Measurements from ENCODE around the gene ECEL1.
"Not testable (repeated sequence)": the region's sequence is repeated elsewhere in the genome, so short reads cannot be mapped to it uniquely, and the experiment has no call there.

ECEL1 gene

GRCh38 chr2:232444409-232445148 lies 43.1 kb downstream of the ECEL1 start:
- DNase-seq (ENCODE audit: insufficient read length, low spot score) = no peak
- TF ChIP-seq, protein P1, sequence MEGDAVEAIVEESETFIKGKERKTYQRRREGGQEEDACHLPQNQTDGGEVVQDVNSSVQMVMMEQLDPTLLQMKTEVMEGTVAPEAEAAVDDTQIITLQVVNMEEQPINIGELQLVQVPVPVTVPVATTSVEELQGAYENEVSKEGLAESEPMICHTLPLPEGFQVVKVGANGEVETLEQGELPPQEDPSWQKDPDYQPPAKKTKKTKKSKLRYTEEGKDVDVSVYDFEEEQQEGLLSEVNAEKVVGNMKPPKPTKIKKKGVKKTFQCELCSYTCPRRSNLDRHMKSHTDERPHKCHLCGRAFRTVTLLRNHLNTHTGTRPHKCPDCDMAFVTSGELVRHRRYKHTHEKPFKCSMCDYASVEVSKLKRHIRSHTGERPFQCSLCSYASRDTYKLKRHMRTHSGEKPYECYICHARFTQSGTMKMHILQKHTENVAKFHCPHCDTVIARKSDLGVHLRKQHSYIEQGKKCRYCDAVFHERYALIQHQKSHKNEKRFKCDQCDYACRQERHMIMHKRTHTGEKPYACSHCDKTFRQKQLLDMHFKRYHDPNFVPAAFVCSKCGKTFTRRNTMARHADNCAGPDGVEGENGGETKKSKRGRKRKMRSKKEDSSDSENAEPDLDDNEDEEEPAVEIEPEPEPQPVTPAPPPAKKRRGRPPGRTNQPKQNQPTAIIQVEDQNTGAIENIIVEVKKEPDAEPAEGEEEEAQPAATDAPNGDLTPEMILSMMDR (IDR thresholded peaks at IDR 0.05; ENCODE audit: insufficient read depth, missing control alignments) = peak; percentile 48
- FAIRE-seq = no peak

- not testable (repeated sequence) for DNase-seq (ENCODE audit: insufficient read length, low spot score); FAIRE-seq
Observed at GRCh38 chr2:232443669-232444408, 43.8 kb downstream of the ECEL1 start.

GRCh38 chr2:232443047-232443446 lies 44.6 kb downstream of the ECEL1 start:
- not testable (repeated sequence) for FAIRE-seq

GRCh38 chr2:232442431-232442830 lies 45.2 kb downstream of the ECEL1 start:
- DNase-seq (ENCODE audit: insufficient read length, low spot score); FAIRE-seq: not testable (repeated sequence)

More at GRCh38 chr2:232443047-232443446, 44.6 kb downstream of the ECEL1 start:
- not testable (repeated sequence) for DNase-seq (ENCODE audit: insufficient read length, low spot score)

GRCh38 chr2:232441922-232442321 lies 45.7 kb downstream of the ECEL1 start:
- not testable (repeated sequence) for FAIRE-seq; DNase-seq (ENCODE audit: insufficient read length, low spot score)

DNA sequence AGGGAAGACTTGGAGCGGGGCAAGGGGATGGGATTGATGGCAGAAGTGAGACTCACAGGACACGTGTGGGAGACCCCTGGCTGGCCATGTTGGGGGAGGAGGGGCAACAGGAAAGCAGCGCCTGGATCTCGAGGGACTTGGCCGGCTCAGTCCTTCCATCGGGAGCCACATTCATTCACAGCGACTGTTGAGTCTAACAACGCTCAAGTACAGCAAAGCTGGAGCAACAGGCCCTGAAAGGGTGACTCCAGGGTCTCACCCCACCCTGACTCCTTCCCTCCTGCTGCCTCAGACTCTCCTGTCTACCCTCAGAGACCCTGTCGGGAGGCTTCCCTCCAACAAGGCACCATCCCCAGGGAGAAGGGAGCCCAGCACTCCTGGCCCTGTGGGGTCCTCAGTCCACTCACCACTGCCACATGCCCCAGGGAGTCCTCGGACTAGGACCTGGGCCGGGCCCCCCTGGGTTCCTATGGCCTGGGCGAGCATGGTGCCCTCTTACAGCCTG lies 46.4 kb downstream of the ECEL1 start:
- TF ChIP-seq, protein P1 (IDR thresholded peaks at IDR 0.05; ENCODE audit: insufficient read depth, missing control alignments) = no peak
- FAIRE-seq (no peak), DNase-seq (ENCODE audit: insufficient read length, low spot score) (no peak)

DNA sequence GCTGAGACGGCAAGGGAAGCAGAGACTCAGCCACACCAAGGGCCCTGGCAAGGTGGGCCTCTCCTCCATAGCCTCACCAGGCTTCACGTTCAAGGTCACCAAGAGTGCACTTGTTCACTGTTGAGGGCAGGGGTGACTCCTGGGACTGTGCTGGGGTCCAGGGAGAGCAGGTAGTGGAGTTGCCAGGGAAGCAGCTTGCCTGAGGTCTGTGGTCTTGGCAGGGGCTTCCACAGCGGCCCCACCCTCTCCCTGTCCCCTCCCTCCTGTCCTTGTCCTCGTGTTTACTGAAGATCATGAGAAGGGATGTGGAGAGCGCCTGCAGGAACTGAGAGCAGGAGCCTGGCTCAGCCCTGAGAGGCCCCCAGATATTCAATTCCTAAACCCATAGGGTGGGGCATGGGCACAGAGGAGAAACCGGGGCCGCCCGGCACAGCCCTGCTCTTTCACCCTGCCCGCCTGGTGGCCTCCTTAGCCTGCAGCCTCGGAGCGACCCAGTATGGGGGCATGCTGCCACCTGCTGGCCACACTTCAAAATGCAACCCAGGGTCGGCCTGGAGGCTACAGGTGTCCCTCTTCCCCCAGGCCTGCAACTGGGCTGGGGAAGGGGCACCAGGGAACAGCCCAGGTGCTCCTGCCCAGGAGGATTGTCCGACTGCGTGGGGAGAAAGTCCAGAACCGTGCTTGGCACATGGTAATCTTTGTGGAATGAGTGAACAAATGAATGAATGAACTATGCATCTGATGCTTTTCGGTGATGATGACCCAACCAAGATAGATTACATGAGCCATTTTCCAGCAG lies 47.2 kb downstream of the ECEL1 start:
- peak; percentile 91 for DNase-seq (ENCODE audit: insufficient read length, low spot score)
- TF ChIP-seq, protein P1 (IDR thresholded peaks at IDR 0.05; ENCODE audit: insufficient read depth, missing control alignments) = peak; percentile 92
- FAIRE-seq = not testable (repeated sequence)

DNA sequence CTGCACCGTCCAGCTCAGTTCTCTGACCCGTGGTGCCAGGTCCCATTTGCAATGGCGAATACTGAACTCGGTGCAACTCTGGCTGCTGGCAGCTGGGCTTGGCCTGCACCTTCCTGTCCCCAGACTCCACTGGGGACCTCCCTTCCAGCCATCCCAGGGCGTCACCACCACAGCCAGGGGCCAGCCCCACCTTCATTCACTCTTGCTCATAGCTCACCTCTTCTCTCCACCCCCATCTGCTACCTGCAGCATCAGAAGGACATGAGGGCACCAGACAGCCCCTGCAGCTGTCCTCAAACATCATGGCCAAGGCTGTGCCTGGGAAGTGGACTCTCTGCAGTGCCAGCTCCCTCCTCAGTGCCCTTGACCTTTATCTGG lies 47.9 kb downstream of the ECEL1 start:
- DNase-seq (ENCODE audit: insufficient read length, low spot score) (no peak), FAIRE-seq (no peak)
- TF ChIP-seq, protein P1 (IDR thresholded peaks at IDR 0.05; ENCODE audit: insufficient read depth, missing control alignments) = no peak
